RWPE2 (cell line): ENCODE results near the gene MRE11.

Source experiments
- ATAC-seq: fragments of 200-7000 bp; cut with Tn5 transposase; 3 replicates; pipeline ENCODE4 v1.9.1; 2021; ENCODE audit warnings: low read depth
- DNase-seq: peaks from one replicate; pipeline ENCODE4 v3.0.0-alpha.2; 2020; ENCODE audit warnings: low spot score
- H3K27ac ChIP-seq: fragments of 450-650 bp; 2 replicates; pipeline ENCODE4 v1.5.1; 2017; ENCODE audit warnings: mild to moderate bottlenecking; ENCODE audit not compliant: poor library complexity, severe bottlenecking
- H3K27me3 ChIP-seq: fragments of 250-450 bp; sonication (Bioruptor Pico); 2 replicates; pipeline ENCODE4 v1.5.1; 2021; ENCODE audit warnings: mild to moderate bottlenecking, moderate library complexity; ENCODE audit not compliant: insufficient read depth, poor library complexity, severe bottlenecking
- H3K36me3 ChIP-seq: fragments of 250-450 bp; sonication (Bioruptor Pico); 2 replicates; pipeline ENCODE4 v1.5.1; 2020; ENCODE audit warnings: low read depth, mild to moderate bottlenecking, moderate library complexity
- H3K4me1 ChIP-seq: fragments of 250-450 bp; sonication (Bioruptor Pico); 2 replicates; pipeline ENCODE4 v1.5.1; 2021; ENCODE audit warnings: mild to moderate bottlenecking, moderate library complexity; ENCODE audit not compliant: insufficient read depth, poor library complexity, severe bottlenecking
- H3K4me3 ChIP-seq: fragments of 250-450 bp; sonication (Bioruptor Pico); 2 replicates; pipeline ENCODE4 v1.5.1; 2021; ENCODE audit warnings: mild to moderate bottlenecking, moderate library complexity; ENCODE audit not compliant: severe bottlenecking
- H3K9me3 ChIP-seq: fragments of 250-450 bp; sonication (Bioruptor Pico); 2 replicates; pipeline ENCODE4 v1.5.1; 2021; ENCODE audit warnings: mild to moderate bottlenecking, moderate library complexity; ENCODE audit not compliant: severe bottlenecking
- TF ChIP-seq, protein P1 (sequence below): fragments of 450-650 bp; IDR thresholded peaks from one replicate; pipeline ENCODE4 v1.5.1; 2017; ENCODE audit warnings: mild to moderate bottlenecking, moderate library complexity; ENCODE audit not compliant: poor library complexity, severe bottlenecking

MRE11 gene

GRCh38 chr11:94405062-94405833, 88.4 kb downstream of the MRE11 start:
- no peaks in the 10 kb centered on the region for H3K9me3 ChIP-seq
- H3K27me3 ChIP-seq: peaks cover 18% of the 10 kb centered on the region
- H3K27ac ChIP-seq: no peak overlapping the region
- no peak overlapping the region for H3K4me3 ChIP-seq
- no peak for DNase-seq
- H3K4me1 ChIP-seq: peaks cover 3% of the 10 kb centered on the region
- H3K36me3 ChIP-seq: no peaks in the 10 kb centered on the region
- TF ChIP-seq, protein P1, sequence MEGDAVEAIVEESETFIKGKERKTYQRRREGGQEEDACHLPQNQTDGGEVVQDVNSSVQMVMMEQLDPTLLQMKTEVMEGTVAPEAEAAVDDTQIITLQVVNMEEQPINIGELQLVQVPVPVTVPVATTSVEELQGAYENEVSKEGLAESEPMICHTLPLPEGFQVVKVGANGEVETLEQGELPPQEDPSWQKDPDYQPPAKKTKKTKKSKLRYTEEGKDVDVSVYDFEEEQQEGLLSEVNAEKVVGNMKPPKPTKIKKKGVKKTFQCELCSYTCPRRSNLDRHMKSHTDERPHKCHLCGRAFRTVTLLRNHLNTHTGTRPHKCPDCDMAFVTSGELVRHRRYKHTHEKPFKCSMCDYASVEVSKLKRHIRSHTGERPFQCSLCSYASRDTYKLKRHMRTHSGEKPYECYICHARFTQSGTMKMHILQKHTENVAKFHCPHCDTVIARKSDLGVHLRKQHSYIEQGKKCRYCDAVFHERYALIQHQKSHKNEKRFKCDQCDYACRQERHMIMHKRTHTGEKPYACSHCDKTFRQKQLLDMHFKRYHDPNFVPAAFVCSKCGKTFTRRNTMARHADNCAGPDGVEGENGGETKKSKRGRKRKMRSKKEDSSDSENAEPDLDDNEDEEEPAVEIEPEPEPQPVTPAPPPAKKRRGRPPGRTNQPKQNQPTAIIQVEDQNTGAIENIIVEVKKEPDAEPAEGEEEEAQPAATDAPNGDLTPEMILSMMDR: no peak
- no peak for ATAC-seq

DNA sequence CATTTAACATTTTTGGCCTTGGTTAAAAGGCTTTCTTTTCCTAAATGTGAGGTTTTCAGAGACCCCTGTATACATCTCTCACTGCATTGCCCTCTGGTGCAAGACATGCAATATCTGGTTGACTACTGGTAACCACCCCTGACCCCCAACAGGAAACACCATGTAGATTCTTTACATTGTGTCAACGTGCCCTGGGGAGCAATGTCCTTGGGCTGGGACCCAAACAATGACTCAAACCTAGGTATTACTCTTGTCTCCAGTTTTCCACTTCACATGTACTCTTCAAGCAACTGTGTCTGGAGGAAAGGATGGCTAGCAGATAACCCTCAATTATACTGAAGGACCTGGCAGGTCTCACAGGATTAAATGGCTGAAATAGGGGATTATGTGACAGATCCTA, 91.3 kb downstream of the MRE11 start:
- H3K27me3 ChIP-seq: peaks cover 29% of the 10 kb centered on the region
- TF ChIP-seq, protein P1: no peak
- no peaks in the 10 kb centered on the region for H3K9me3 ChIP-seq
- H3K27ac ChIP-seq: no peak overlapping the region
- ATAC-seq: no peak
- DNase-seq: no peak
- no peak overlapping the region for H3K4me3 ChIP-seq
- peaks cover 3% of the 10 kb centered on the region for H3K4me1 ChIP-seq
- no peaks in the 10 kb centered on the region for H3K36me3 ChIP-seq

DNA sequence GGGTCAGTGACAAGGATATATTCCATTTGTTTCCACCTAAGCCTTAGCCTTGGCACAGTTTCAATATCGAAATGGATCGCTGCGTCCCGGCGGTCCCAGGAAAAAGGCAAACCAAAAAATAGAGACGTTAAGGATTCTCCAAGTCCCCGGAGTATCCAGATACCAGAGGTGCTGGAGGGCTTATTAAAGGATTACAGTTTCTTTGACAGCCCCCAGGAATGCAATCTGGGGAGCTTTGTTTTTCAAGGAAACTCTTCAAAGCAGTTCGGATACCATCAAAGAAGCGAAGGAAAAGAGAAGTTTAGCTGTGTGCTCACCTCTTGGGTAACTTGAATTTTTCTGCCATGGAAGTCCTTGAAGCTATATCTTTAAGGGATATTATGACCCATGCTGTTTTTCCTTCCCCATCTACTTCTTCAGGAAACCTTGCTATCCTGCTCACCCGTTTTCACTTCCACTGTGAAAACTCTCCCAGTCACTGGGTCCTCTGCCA, 91.8 kb downstream of the MRE11 start:
- Histone ChIP-seq H3K9me3 (no peaks in the 10 kb centered on the region), H3K4me1 (peaks cover 3% of the 10 kb centered on the region), H3K27ac (no peak overlapping the region), H3K4me3 (peak overlapping the region; percentile 17), H3K36me3 (no peaks in the 10 kb centered on the region), H3K27me3 (peaks cover 29% of the 10 kb centered on the region)
- TF ChIP-seq, protein P1: no peak
- DNase-seq (no peak), ATAC-seq (no peak)

GRCh38 chr11:94400839-94401772, 92.5 kb downstream of the MRE11 start, which contains the start of gene GPR83:
TSS of gene GPR83 (minus strand) at chr11:94401419. CDS start at chr11:94401247, 172 bp downstream.
- Histone ChIP-seq H3K36me3 (no peaks in the 10 kb centered on the region), H3K9me3 (no peaks in the 10 kb centered on the region), H3K4me1 (peaks cover 3% of the 10 kb centered on the region), H3K27me3 (peaks cover 29% of the 10 kb centered on the region), H3K27ac (no peak within 1 kb of the TSS), H3K4me3 (peak within 1 kb of the TSS; percentile 17)
- TF ChIP-seq, protein P1: no peak
- ATAC-seq (peak; percentile 63), DNase-seq (no peak)
